SK-N-MC (cell line): ENCODE measurements around the gene ANKS1B.

Source experiments
- EZH2 ChIP-seq: fragments of 200-600 bp; sonication (generic); IDR thresholded peaks from one replicate; pipeline ENCODE4 v1.6.1; 2017; ENCODE audit warnings: antibody characterized with exemption
- POLR2AphosphoS5 ChIP-seq: IDR thresholded peaks from 2 replicates; pipeline ENCODE4 v1.6.1; 2012; ENCODE audit warnings: mild to moderate bottlenecking, low read depth, low read length, borderline replicate concordance

DNA sequence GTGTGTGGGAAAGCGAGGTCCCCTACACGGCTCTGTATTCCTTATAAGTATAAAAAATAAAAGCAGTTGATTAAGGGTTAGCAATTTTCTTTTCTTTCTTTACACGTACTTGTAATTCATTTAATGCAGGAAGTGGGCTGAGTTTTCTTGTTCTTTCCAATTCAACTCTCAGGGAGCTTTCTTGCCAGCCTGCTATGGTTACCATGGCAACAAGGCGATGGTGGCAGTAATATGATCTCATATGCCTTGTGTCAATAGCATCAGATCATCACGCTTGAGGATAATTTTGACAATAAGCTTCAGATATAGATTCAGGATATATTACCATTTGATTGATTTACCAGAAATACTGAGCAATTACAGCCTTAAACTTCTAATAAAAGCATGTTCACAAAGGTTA is 873.1 kb downstream of the ANKS1B start:
- TF ChIP-seq EZH2 (no peak), POLR2AphosphoS5 (no peak)
